ENCODE measurements around the gene GNG7. TPM values are rescaled to one million over a fixed set of nuclear protein-coding genes. Genes with fewer than 3 reads are reported as not detected.
"Not testable (repeated sequence)": the region's sequence is repeated elsewhere in the genome, so short reads cannot be mapped to it uniquely, and the experiment has no call there.

GNG7 gene
- total and polyA plus RNA-seq, 8 donors = 4.0 to 8.8 (median 6.0) TPM

- peak in 1 of 6 donors; percentile 6 for DNase-seq
- Histone ChIP-seq H3K36me3 (no peaks in the 10 kb centered on the region), H3K9me3 (no peaks in the 10 kb centered on the region), H3K4me1 (peaks cover 10 to 21% (median 11%) of the 10 kb centered on the region in 3 donors), H3K27me3 (no peaks in the 10 kb centered on the region), H3K27ac (no peak overlapping the region), H3K4me3 (no peak overlapping the region)
- 72 to 77% methylated on average over 6 of the region's 6 CpGs for WGBS, 2 donors
- no peak for FAIRE-seq
- ATAC-seq = peak in 2 of 4 donors; percentile 43 to 62
- intact Hi-C loops (cut with DNase I) = no loop called here
- no peak for TF ChIP-seq CTCF (IDR thresholded peaks at IDR 0.05)
These were observed 168.6 kb downstream of the GNG7 start for GRCh38 chr19:2533686-2534422.

- TF ChIP-seq CTCF (IDR thresholded peaks at IDR 0.05) = no peak
- Histone ChIP-seq H3K27ac (no peak overlapping the region), H3K4me3 (no peak overlapping the region), H3K27me3 (no peaks in the 10 kb centered on the region), H3K4me1 (peaks cover 10 to 21% (median 11%) of the 10 kb centered on the region in 3 donors), H3K36me3 (no peaks in the 10 kb centered on the region), H3K9me3 (no peaks in the 10 kb centered on the region)
- ATAC-seq = no peak
- 12 to 17% methylated on average over 2 of the region's 2 CpGs for WGBS, 2 donors
- DNase-seq = no peak
- peak; percentile 71 for FAIRE-seq
- intact Hi-C loops (cut with DNase I) = no loop called here
These were observed 169.4 kb downstream of the GNG7 start for GRCh38 chr19:2533072-2533425.

- WGBS, 2 donors = 72 to 73% methylated on average over 7 of the region's 7 CpGs
- no peaks in the 10 kb centered on the region for H3K9me3 ChIP-seq
- no peak overlapping the region for H3K27ac ChIP-seq
- ATAC-seq (peak in 2 of 4 donors; percentile 41 to 57), FAIRE-seq (no peak), DNase-seq (no peak)
- no peak overlapping the region for H3K4me3 ChIP-seq
- peaks cover 10 to 21% (median 11%) of the 10 kb centered on the region in 3 donors for H3K4me1 ChIP-seq
- intact Hi-C loops (cut with DNase I) = no loop called here
- no peaks in the 10 kb centered on the region for H3K36me3 ChIP-seq
- no peaks in the 10 kb centered on the region for H3K27me3 ChIP-seq
- no peak for TF ChIP-seq CTCF (IDR thresholded peaks at IDR 0.05)
These were observed 170.0 kb downstream of the GNG7 start for GRCh38 chr19:2532252-2533071.

- 89 to 91% methylated on average over 10 of the region's 10 CpGs for WGBS, 2 donors
These were observed 172.6 kb downstream of the GNG7 start for GRCh38 chr19:2529942-2530341.

GRCh38 chr19:2529473-2529918 lies 173.0 kb downstream of the GNG7 start:
- intact Hi-C loops (cut with DNase I) = no loop called here
- TF ChIP-seq CTCF (IDR thresholded peaks at IDR 0.05) = no peak
- Histone ChIP-seq H3K4me1 (peaks cover 0 to 14% (median 11%) of the 10 kb centered on the region in 3 donors), H3K27ac (no peak overlapping the region), H3K9me3 (no peaks in the 10 kb centered on the region), H3K4me3 (no peak overlapping the region), H3K27me3 (no peaks in the 10 kb centered on the region), H3K36me3 (no peaks in the 10 kb centered on the region)
- peak in 1 of 6 donors; percentile 8 for DNase-seq
- 84 to 88% methylated on average over 9 of the region's 9 CpGs for WGBS, 2 donors
- FAIRE-seq = no peak
- ATAC-seq = peak in 1 of 4 donors; percentile 34

More at GRCh38 chr19:2529942-2530341, 172.6 kb downstream of the GNG7 start:
- peak in 1 of 6 donors; percentile 16 for DNase-seq
- FAIRE-seq; H3K27ac ChIP-seq; ATAC-seq; intact Hi-C loops (cut with DNase I); H3K27me3 ChIP-seq; H3K36me3 ChIP-seq; H3K9me3 ChIP-seq; H3K4me3 ChIP-seq: not testable (repeated sequence)
- peaks cover 0 to 14% (median 11%) of the 10 kb centered on the region in 3 donors for H3K4me1 ChIP-seq

All from pancreas (tissue), 10 donors.